Measurements from ENCODE around the gene PDCD2.

DNA sequence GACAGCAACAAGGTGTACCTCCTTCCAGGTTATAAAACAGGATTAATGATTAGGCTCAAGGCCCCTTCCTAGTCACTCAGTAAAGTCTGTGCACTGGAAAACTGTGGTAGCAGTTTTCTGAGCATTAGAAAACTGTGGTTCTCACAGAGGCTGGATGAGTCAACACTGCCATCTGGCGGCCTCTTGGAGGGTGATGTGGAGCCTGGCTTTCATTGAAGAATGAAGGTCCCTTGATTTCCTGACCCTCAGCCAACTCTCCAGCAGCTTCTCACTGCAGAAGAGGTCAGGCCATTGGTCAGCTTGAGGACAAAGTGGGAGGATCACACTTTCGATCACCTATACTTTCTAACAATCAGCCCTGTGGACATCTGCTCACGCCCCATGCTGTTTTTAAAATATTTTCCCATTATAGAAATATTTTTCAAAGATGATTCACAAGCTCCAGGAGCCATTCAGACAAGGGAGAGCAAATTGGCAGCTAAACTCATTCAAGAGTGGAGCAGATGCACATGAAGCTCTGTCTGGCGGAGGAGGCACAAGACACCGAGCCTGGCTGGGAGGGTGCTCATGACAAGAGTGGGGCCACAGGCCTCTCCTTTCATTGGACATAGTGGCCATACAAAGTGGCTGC, 54.5 kb downstream of the PDCD2 start:
- TF ChIP-seq, protein P1, sequence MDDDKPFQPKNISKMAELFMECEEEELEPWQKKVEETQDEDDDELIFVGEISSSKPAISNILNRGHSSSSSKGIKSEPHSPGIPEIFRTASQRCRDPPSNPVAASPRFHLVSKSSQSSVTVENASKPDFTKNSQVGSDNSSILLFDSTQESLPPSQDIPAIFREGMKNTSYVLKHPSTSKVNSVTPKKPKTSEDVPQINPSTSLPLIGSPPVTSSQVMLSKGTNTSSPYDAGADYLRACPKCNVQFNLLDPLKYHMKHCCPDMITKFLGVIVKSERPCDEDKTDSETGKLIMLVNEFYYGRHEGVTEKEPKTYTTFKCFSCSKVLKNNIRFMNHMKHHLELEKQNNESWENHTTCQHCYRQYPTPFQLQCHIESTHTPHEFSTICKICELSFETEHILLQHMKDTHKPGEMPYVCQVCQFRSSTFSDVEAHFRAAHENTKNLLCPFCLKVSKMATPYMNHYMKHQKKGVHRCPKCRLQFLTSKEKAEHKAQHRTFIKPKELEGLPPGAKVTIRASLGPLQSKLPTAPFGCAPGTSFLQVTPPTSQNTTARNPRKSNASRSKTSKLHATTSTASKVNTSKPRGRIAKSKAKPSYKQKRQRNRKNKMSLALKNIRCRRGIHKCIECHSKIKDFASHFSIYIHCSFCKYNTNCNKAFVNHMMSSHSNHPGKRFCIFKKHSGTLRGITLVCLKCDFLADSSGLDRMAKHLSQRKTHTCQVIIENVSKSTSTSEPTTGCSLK (tag by site-specific recombination; IDR thresholded peaks at IDR 0.05), result no peak
- no peak for TF ChIP-seq REPIN1 (tag by site-specific recombination; IDR thresholded peaks at IDR 0.05; ENCODE audit: low read depth)
- TF ChIP-seq, protein P2, sequence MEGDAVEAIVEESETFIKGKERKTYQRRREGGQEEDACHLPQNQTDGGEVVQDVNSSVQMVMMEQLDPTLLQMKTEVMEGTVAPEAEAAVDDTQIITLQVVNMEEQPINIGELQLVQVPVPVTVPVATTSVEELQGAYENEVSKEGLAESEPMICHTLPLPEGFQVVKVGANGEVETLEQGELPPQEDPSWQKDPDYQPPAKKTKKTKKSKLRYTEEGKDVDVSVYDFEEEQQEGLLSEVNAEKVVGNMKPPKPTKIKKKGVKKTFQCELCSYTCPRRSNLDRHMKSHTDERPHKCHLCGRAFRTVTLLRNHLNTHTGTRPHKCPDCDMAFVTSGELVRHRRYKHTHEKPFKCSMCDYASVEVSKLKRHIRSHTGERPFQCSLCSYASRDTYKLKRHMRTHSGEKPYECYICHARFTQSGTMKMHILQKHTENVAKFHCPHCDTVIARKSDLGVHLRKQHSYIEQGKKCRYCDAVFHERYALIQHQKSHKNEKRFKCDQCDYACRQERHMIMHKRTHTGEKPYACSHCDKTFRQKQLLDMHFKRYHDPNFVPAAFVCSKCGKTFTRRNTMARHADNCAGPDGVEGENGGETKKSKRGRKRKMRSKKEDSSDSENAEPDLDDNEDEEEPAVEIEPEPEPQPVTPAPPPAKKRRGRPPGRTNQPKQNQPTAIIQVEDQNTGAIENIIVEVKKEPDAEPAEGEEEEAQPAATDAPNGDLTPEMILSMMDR (tag by site-specific recombination; IDR thresholded peaks at IDR 0.05), result peak; percentile 64
- TF ChIP-seq MZF1 (tag by site-specific recombination; IDR thresholded peaks at IDR 0.05; ENCODE audit: borderline replicate concordance), result no peak
- no peak for TF ChIP-seq ZNF350 (tag by site-specific recombination; IDR thresholded peaks at IDR 0.05)
